ENCODE measurements around the gene AGAP4. TPM values are rescaled to one million over a fixed set of nuclear protein-coding genes. Genes with fewer than 3 reads are reported as not detected.
A peak's percentile ranks its signal among the peaks of the same experiment; 100 is the strongest.
"Not testable (repeated sequence)": the region's sequence is repeated elsewhere in the genome, so short reads cannot be mapped to it uniquely, and the experiment has no call there.

The AGAP4 gene
- 7.3 TPM for total RNA-seq
- long read RNA-seq, partial matches to known transcripts = 0 of 2 reads
- long read RNA-seq, other reads (novel, unspliced or antisense) = 2 of 2 reads

DNA sequence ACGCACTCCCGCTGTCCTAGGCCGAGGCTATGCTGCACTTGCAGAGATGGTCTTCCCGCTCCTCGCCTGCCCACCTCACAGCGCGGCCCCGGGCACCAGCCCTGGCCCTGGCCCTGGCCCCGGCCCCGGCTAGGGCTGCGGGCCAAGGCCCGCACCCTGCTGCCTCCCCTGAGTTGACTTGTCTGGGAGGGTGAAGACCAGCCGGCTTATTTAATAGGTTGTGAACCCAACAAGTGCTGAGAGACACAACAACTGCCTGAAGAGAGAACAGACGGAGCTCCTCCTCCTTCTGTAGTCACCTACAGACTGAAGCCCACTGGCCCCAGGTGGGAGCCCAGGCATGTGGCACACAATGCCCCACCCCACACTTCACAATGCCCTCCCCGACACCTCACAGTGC, at the start of gene AGAP4:
Gene AGAP4, minus strand, starts transcription at position 101 of the 400 bp plus-strand sequence. CDS start 153 bp downstream, outside the sequence.
- not testable (repeated sequence) for ATAC-seq

GRCh38 chr10:45890721-45891120, 43.4 kb upstream of the AGAP4 start:
- DNase-seq; intact Hi-C loops (cut with micrococcal nuclease); ATAC-seq: not testable (repeated sequence)

More for the DNA sequence above, at the start of gene AGAP4:
- intact Hi-C loops (cut with micrococcal nuclease); DNase-seq: not testable (repeated sequence)

GRCh38 chr10:45889539-45890230, 42.4 kb upstream of the AGAP4 start:
- intact Hi-C loops (cut with micrococcal nuclease); ATAC-seq; DNase-seq: not testable (repeated sequence)

DNA sequence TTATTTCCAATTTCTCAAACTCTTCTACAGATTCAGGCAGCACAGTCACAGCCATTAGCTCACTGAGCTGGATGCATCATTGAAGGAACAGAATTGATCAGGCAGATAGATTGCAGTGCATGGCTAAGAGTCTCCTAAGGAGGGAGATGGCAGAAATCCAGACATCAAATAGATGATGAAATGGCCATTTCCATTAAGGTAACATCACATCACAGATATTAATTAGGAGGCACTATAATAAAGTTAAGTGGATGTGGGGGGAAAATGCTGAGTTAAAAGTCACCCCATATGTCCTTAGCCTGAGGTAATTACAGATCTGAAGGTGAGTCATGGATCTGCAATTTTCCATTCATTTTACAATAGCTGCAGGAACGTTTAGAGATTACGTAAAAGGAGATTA, 35.6 kb upstream of the AGAP4 start:
- intact Hi-C loops (cut with micrococcal nuclease); ATAC-seq; DNase-seq: not testable (repeated sequence)

- peak; percentile 18 for DNase-seq
- intact Hi-C loops (cut with micrococcal nuclease); ATAC-seq: not testable (repeated sequence)
Observed at GRCh38 chr10:45865404-45865803, 18.1 kb upstream of the AGAP4 start.

GRCh38 chr10:45864264-45864663, 17.0 kb upstream of the AGAP4 start:
- DNase-seq; intact Hi-C loops (cut with micrococcal nuclease); ATAC-seq: not testable (repeated sequence)

- intact Hi-C loops (cut with micrococcal nuclease); DNase-seq: not testable (repeated sequence)
- ATAC-seq = peak; percentile 80
Observed at GRCh38 chr10:45863632-45864031, 16.3 kb upstream of the AGAP4 start.

GRCh38 chr10:45857931-45858330, 10.6 kb upstream of the AGAP4 start:
- intact Hi-C loops (cut with micrococcal nuclease) = not testable (repeated sequence)

DNA sequence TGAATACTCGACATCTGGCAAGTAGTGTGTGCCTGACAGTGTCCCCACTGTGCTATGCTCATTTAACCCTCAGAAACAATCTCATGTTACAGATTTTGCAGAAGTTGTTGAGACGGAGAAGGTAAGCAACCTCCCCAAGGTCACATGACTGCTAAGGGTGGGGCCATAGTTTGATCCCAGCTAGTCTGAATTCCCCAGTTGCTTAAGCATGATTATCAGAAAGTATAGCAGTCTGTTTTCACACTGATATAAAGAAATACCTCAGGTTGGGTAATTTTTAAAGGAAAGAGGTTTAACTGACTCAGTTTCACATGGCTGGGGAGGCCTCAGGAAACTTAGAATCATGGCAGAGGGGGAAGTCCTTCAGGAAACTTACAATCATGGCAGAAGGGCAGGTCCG, 1.2 kb upstream of the AGAP4 start:
- intact Hi-C loops (cut with micrococcal nuclease); ATAC-seq; DNase-seq: not testable (repeated sequence)

More at GRCh38 chr10:45857931-45858330, 10.6 kb upstream of the AGAP4 start:
- not testable (repeated sequence) for ATAC-seq, DNase-seq

DNA sequence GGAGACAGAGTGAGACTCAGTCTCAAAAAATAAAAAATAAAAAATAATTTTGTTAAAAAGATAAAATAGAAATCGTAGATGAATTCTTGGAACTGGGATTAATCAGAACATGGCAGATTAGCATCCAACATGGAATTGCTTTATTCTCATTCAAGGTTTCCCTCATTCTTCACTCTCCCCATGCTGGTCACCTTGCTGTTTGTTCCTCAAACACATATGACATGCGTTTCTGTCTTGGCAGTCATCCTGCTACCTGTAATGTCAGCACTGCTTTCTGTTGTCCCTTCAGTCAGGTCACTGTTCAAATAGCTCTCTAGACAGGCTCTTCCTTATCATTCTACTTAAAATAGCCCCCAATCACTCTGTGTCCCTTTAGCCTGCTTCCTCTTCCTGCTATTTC, 24.4 kb downstream of the AGAP4 start:
- DNase-seq; ATAC-seq; intact Hi-C loops (cut with micrococcal nuclease): not testable (repeated sequence)

DNA sequence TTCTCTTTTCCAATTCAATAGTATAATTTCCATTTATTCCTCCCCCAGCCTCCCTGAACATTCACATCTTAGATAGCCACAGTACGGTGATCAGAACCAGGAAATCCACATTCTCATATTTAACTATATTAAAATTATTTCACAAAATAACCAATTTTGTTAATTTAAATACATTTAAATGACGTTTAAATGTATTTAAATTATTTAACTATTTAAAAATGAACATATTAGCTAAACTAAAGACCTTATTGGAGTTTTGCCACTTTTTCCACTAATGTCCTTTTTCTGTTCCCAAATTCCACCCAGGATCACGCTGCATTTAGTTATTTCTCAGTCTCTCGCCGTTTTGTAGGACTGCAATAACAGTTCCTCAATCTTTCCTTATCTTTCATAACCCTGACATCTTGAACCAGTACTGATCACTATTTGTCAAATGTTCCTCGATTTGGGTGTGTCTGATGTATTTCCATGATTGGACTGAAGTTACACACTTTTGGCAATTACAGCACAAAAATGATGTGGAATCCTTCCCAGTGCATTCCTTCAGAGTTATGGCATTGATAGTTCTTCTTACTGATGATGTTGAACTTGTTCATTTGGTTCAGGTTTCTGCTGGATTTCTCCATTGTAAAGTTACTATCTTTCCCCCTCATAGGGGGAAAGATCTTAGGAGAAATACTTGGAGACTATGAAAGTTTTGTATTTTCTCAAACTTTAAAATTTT, 27.0 kb downstream of the AGAP4 start:
- intact Hi-C loops (cut with micrococcal nuclease); ATAC-seq; DNase-seq: not testable (repeated sequence)

DNA sequence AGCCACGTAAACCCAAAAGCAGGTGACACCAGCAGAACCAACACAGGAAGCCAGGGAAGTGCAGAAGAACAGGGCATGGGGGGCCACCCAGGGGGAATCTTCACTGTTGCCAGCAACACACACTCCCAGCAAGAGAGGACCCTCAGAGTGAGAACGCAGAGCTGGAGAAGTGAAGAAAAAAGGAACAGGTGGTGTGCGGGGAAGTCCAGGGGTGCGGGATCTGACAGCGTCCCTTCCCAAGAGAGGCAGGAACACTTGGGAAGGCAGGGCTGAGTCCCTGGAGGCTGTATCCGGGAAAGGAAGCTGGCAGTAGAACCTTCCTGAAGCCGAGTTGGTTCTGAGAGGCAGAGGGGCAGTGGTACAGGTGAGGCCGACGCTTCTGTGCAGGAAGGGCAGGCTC, 27.7 kb downstream of the AGAP4 start:
- no peak for ATAC-seq
- DNase-seq = no peak
- intact Hi-C loops (cut with micrococcal nuclease) = no loop called here

DNA sequence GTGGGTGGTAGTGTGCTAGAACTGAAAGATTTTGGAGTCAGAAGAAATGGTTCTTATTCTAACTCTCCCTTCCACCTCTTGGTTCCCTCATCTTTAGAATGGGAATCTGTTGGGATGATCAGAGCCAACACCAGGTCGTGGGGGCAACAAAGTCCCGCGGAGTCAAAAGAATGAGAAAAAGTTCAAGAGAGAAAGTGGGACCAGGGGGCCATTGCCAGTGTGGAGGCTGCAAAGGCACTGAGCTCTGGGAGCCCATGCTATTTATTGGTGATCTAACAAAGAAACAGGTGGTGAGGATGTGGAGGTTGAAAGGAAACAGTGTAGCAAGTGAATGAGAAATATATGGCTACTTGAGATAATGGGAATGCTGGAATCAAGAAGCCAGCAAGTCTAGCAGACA, 29.4 kb downstream of the AGAP4 start:
- intact Hi-C loops (cut with micrococcal nuclease) = no loop called here
- ATAC-seq = no peak

DNA sequence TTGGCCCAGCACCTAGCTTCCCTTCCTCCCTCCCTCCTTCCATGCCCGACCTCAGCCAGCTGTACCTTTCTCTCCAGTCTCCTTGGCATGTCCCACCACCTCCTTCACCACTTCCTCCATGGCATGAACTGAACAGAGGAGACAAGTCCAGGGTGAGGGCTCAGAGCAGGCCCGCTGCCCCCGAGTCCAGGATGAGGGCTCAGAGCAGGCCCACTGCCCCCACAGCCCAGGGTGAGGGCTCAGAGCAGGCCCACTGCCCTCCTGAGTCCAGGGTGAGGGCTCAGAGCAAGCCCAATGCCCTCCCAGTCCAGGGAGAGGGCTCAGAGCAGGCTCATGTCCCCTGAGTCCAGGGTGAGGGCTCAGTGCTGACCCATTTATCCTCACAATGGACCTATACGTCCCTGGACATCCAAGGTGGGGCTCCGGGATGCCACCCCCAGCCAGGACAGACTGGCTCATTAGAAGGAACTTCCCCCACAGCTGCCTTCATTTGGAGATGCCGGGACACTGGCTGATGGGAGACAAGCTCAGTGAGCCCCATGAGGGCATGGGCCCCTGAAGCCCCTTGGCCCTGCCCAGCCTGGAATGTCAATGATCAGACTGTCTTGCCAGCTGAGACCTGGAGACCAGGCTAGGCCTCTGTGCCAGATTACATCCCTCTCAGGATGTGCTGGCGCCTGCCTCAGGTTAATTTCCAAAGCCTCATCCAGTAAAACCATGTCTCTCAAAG, 30.0 kb downstream of the AGAP4 start:
- DNase-seq = no peak
- ATAC-seq = no peak
- intact Hi-C loops (cut with micrococcal nuclease) = no loop called here

More for the DNA sequence above, 29.4 kb downstream of the AGAP4 start:
- DNase-seq = no peak

GRCh38 chr10:45814146-45814545, 33.2 kb downstream of the AGAP4 start:
- DNase-seq; intact Hi-C loops (cut with micrococcal nuclease); ATAC-seq: not testable (repeated sequence)

DNA sequence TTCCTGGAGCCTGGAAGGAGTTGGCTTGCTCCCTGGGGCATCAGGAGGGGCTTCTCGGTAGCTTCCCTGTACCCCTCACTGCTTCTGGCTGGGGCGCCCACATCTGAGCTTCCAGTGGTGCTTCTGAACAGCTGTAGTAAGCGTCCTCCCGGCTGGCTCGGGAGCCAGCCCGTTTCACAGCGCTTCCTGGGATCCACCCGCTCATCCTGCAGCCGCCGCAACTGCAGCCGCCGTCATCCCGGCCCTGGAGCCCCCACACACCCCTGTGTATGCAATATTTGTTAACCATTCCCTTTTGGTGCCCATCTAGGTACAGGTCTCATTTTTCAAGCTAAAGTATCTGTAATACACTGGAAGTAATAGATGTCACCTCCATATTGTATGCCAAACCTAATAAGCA, 34.3 kb downstream of the AGAP4 start:
- ATAC-seq; DNase-seq; intact Hi-C loops (cut with micrococcal nuclease): not testable (repeated sequence)

DNA sequence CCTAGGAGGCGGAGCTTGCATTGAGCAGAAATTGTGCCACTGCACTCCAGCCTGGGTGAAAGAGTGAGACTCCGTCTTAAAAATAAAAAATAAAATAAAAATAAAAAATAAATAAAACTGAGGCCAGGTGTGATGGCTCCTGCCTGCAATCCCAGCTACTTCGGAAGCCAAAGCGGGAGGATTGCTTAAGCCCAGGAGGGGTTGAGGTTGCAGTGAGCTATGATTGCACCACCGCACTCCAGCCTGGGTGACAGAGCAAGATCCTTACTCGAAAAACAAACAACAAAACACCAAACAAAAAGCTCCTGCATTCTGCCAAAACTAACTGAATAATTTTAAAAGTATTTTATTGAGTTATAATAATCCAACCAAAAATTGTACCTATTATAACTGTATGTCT, 36.2 kb downstream of the AGAP4 start:
- intact Hi-C loops (cut with micrococcal nuclease) = no loop called here
- ATAC-seq (no peak), DNase-seq (no peak)

GRCh38 chr10:45809837-45810236, 37.5 kb downstream of the AGAP4 start:
- intact Hi-C loops (cut with micrococcal nuclease) = no loop called here
- ATAC-seq (no peak), DNase-seq (no peak)

GRCh38 chr10:45804996-45805395, 42.3 kb downstream of the AGAP4 start:
- ATAC-seq; DNase-seq; intact Hi-C loops (cut with micrococcal nuclease): not testable (repeated sequence)

Data from left ventricle myocardium superior (tissue), 1 donor.